SK-N-SH treated with all-trans-retinoic acid at 6 μM for 48 hours (cell line): Measurements from ENCODE around the gene NDRG3.
A peak's percentile ranks its signal among the peaks of the same experiment; 100 is the strongest.

Experiments
- ATAC-seq: fragments of 200-7000 bp; cut with Tn5 transposase; 3 replicates; pipeline ENCODE4 v1.9.1; 2020; ENCODE audit warnings: mild to moderate bottlenecking, moderate library complexity
- ESRRG ChIP-seq: fragments of 250-450 bp; sonication (Bioruptor Pico); IDR thresholded peaks from 2 replicates; pipeline ENCODE4 v1.6.1; 2021; ENCODE audit warnings: mild to moderate bottlenecking
- GLIS3 ChIP-seq: fragments of 250-450 bp; sonication (Bioruptor Pico); IDR thresholded peaks from 2 replicates; pipeline ENCODE4 v1.5.0; 2020; ENCODE audit warnings: mild to moderate bottlenecking, moderate library complexity
- ZFP3 ChIP-seq: fragments of 250-450 bp; sonication (Bioruptor Pico); IDR thresholded peaks from 2 replicates; pipeline ENCODE4 v1.5.0; 2020; ENCODE audit warnings: mild to moderate bottlenecking, moderate library complexity
- ZNF565 ChIP-seq: fragments of 450-650 bp; formaldehyde crosslinking; conservative IDR thresholded peaks from 2 replicates; pipeline ENCODE4 v1.5.0; 2020; ENCODE audit warnings: low read depth, mild to moderate bottlenecking, moderate library complexity
- ZNF70 ChIP-seq: fragments of 450-650 bp; formaldehyde crosslinking; IDR thresholded peaks from 2 replicates; pipeline ENCODE4 v1.5.0; 2020; ENCODE audit warnings: mild to moderate bottlenecking, moderate library complexity
- TF ChIP-seq, protein P1 (sequence below): fragments of 250-450 bp; sonication (Bioruptor Pico); IDR thresholded peaks from 2 replicates; pipeline ENCODE4 v1.5.1; 2020; ENCODE audit warnings: low read depth, mild to moderate bottlenecking, moderate library complexity
- TF ChIP-seq, protein P2 (sequence below): fragments of 250-450 bp; sonication (Bioruptor Pico); IDR thresholded peaks from 2 replicates; pipeline ENCODE4 v1.8.0; 2021; ENCODE audit warnings: low read depth, mild to moderate bottlenecking, moderate library complexity, borderline replicate concordance

Gene NDRG3

DNA sequence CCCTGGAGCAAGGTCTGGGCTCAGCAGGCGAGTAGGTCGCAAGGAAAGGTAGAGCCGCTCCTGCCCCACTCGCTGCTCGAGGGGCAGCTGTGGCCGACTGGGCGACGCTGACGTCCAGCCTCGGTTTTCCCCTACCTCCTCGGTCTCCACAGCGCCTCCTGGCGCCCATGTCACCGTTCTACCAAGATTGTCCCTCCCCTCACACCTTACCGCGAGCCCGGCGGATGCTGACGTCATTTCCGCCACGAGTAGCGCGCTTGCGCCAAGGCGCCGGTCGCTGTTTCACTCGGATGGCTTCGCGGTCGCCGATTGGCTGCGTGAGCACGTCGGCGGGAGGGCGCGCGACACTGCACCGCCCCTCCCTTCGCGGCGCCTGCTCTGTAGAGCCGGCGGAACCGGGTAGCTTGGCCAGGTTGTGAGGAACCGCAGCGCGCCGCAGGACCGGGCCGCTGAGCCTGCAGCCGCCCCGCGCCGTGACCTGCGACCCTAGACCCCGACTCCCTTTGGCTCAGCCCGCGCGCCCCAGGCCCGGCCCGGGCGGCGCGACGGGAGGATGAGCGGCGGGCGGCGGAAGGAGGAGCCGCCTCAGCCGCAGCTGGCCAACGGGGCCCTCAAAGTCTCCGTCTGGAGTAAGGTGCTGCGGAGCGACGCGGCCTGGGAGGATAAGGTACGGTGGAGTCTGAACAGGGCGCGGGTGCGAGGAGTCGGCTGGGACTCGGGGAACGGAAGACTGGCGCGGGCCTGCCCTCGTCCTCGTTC lies 140.3 kb downstream of the NDRG3 start, which contains the start of gene RAB5IF:
TSS of gene RAB5IF (plus strand) at position 381 of the 759 bp plus-strand sequence. CDS start at position 554, 173 bp downstream.
- no peak for TF ChIP-seq ZFP3 (CRISPR knock-in tag)
- 0 out of 2 replicates have a peak, but pooled peaks have one; percentile 46 for TF ChIP-seq ZNF565 (CRISPR knock-in tag)
- TF ChIP-seq, all 23 proteins: peak for 1
- peak; percentile 99 for ATAC-seq

DNA sequence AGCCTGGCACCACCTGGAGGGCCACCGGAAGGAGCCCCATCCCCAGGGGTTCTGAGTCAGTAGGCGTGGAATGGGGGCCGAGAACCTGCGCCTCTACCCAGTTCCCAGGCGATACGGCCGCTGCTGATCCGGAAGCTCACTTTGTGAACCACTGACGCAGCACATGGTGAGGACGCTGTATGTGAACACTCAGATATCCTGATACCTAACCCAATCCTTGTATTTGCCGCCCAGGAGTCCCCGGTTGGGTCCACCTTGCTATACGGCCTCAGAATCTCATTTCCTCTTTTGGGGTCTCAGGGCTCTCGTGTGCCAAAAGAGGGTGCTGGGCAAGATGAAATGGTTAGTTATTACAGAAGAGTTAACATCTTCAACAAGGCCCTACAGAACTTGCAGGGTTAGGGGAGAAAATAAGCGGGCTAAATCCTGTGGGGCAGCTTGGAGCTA lies 140.9 kb downstream of the NDRG3 start:
- TF ChIP-seq ZNF70 (CRISPR knock-in tag) (no peak), GLIS3 (CRISPR knock-in tag) (no peak), ESRRG (CRISPR knock-in tag) (no peak), ZFP3 (CRISPR knock-in tag) (no peak)
- TF ChIP-seq, protein P1, sequence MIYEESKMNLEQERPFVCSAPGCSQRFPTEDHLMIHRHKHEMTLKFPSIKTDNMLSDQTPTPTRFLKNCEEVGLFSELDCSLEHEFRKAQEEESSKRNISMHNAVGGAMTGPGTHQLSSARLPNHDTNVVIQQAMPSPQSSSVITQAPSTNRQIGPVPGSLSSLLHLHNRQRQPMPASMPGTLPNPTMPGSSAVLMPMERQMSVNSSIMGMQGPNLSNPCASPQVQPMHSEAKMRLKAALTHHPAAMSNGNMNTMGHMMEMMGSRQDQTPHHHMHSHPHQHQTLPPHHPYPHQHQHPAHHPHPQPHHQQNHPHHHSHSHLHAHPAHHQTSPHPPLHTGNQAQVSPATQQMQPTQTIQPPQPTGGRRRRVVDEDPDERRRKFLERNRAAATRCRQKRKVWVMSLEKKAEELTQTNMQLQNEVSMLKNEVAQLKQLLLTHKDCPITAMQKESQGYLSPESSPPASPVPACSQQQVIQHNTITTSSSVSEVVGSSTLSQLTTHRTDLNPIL: no peak
- TF ChIP-seq, protein P2, sequence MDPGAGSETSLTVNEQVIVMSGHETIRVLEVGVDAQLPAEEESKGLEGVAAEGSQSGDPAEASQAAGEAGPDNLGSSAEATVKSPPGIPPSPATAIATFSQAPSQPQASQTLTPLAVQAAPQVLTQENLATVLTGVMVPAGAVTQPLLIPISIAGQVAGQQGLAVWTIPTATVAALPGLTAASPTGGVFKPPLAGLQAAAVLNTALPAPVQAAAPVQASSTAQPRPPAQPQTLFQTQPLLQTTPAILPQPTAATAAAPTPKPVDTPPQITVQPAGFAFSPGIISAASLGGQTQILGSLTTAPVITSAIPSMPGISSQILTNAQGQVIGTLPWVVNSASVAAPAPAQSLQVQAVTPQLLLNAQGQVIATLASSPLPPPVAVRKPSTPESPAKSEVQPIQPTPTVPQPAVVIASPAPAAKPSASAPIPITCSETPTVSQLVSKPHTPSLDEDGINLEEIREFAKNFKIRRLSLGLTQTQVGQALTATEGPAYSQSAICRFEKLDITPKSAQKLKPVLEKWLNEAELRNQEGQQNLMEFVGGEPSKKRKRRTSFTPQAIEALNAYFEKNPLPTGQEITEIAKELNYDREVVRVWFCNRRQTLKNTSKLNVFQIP (CRISPR knock-in tag): no peak

More for the DNA sequence above, 140.9 kb downstream of the NDRG3 start:
- peak; percentile 1; the same call in 2 of the 3 replicates for ATAC-seq
